Kidney (tissue), 14 donors: ENCODE measurements around the gene ARHGEF40. TPM values are rescaled to one million over a fixed set of nuclear protein-coding genes. Genes with fewer than 3 reads are reported as not detected.

Source experiments
- DNase-seq, 5 donors: peaks; one replicate each; pipeline ENCODE4 v3.0.0-alpha.2; 2013 to 2020
- FAIRE-seq: peaks from 2 replicates; lab custom pipeline; 2012; peaks lifted over from hg19 to GRCh38; lab: Jason Lieb, UNC
- H3K27ac ChIP-seq, 2 donors: one replicate each; pipeline ENCODE4 v1.7.0; 2013; ENCODE audit warnings: low read depth in 2 of 2, low read length in 2 of 2, inconsistent platforms in 1 of 2
- H3K27me3 ChIP-seq: one replicate; pipeline ENCODE4 v1.7.1; 2013; ENCODE audit warnings: low read length, inconsistent platforms; ENCODE audit not compliant: control insufficient read depth, insufficient read depth
- H3K36me3 ChIP-seq, 3 donors: one replicate each; pipeline versions ENCODE4 v1.7.0 to v1.7.1; 2013; ENCODE audit warnings: low read length in 3 of 3, control low read depth in 1 of 3, inconsistent platforms in 1 of 3; ENCODE audit not compliant: insufficient read depth in 3 of 3, control insufficient read depth in 2 of 3
- H3K4me1 ChIP-seq, 3 donors: one replicate each; pipeline versions ENCODE4 v1.7.0 to v1.7.1; 2013; ENCODE audit warnings: low read length in 3 of 3, inconsistent platforms in 1 of 3, low read depth in 1 of 3; ENCODE audit not compliant: control insufficient read depth in 2 of 3, insufficient read depth in 2 of 3
- H3K4me3 ChIP-seq, 3 donors: one replicate each; pipeline versions ENCODE4 v1.7.0 to v1.8.1; 2013; ENCODE audit warnings: low read length in 3 of 3, control low read depth in 1 of 3, inconsistent platforms in 1 of 3
- H3K9ac ChIP-seq, 3 donors: one replicate each; pipeline versions ENCODE4 v1.7.0 to v1.7.1; 2013; ENCODE audit warnings: low read length in 3 of 3, control low read depth in 1 of 3, inconsistent platforms in 1 of 3
- H3K9me3 ChIP-seq, 3 donors: one replicate each; pipeline versions ENCODE4 v1.7.0 to v1.7.1; 2013; ENCODE audit warnings: low read length in 3 of 3, control low read depth in 1 of 3, inconsistent platforms in 1 of 3; ENCODE audit not compliant: control insufficient read depth in 2 of 3, insufficient read depth in 1 of 3
- CTCF ChIP-seq: IDR thresholded peaks from 3 replicates; pipeline ENCODE4 v1.5.1; 2012; ENCODE audit warnings: mild to moderate bottlenecking, moderate library complexity, borderline replicate concordance; ENCODE audit not compliant: insufficient read depth; ENCODE audit errors: extremely low read depth
- intact Hi-C: fragments of 100-400 bp; cut with DNase I; formaldehyde crosslinking; loops from one replicate; pipeline ENCODE4 v1.11.1; 2022
- polyA plus RNA-seq: library from polyadenylated mRNA; stranded (reverse); fragments of 350-450 nt; fragmentation: Illumina TruSeq; extraction: RNeasy Lipid Tissue Mini Kit (QIAGEN cat#74804); gene quantifications from one replicate; pipeline ENCODE4 v1.2.3, GENCODE V29; 2014; ENCODE audit warnings: low read depth, low replicate concordance; ENCODE audit not compliant: insufficient read depth
- total RNA-seq: library from RNA; stranded (reverse); fragmentation: NEBNext Ultra II Directional; extraction: Animal tissue kit (Norgen Biotek cat#: 25700); gene quantifications from one replicate; pipeline ENCODE4 v1.2.1, GENCODE V29; 2021
- donor health status: control.
- donor health status: control.
- donor health status: control.
- donor health status: control.
- donor health status: control.
- donor health status: DM: yes; HTN: yes; CAD: no.
- donor health status: Normal renal cell carcinoma (clear cell type).

The ARHGEF40 gene
- total and polyA plus RNA-seq, 2 donors from 2014 or later = 15.9 to 25.6 TPM

DNA sequence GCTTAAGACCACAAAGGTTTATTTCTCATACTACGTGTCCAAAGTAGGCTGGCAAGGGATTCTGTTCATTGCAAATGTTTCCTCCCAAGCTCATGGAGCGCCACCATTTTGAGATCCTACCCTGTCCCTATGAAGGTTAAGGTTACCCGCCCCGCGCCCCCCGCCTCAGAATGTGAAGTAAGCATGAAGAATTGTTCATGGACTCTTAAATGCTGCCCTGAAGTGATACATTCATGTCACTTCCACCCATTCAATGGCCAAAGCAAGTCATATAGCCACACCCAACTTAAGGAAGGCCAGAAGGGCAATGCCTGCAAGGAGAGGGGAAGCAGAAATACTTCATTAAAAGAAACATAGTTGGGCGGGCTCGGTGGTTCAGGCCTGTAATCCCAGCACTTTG is 35.0 kb downstream of the ARHGEF40 start:
- Histone ChIP-seq H3K36me3 (no peaks in the 10 kb centered on the region), H3K9ac (peak overlapping the region in 2 of 3 donors; percentile 89 to 95), H3K4me1 (peaks cover 6 to 32% (median 27%) of the 10 kb centered on the region in 3 donors), H3K9me3 (no peaks in the 10 kb centered on the region), H3K27me3 (no peaks in the 10 kb centered on the region), H3K27ac (peak overlapping the region; percentile 98 to 99), H3K4me3 (peak overlapping the region in 1 of 3 donors; percentile 87)
- intact Hi-C loops = no loop called here
- DNase-seq (no peak), FAIRE-seq (no peak)
- TF ChIP-seq CTCF = no peak

GRCh38 chr14:21106176-21106497 is 36.0 kb downstream of the ARHGEF40 start:
- H3K9me3 ChIP-seq = no peaks in the 10 kb centered on the region
- DNase-seq (no peak), FAIRE-seq (no peak)
- peaks cover 6 to 32% (median 27%) of the 10 kb centered on the region in 3 donors for H3K4me1 ChIP-seq
- no peak overlapping the region for H3K4me3 ChIP-seq
- TF ChIP-seq CTCF = no peak
- H3K36me3 ChIP-seq = no peaks in the 10 kb centered on the region
- H3K27ac ChIP-seq = peak overlapping the region in 1 of 2 donors; percentile 18
- intact Hi-C loops = no loop called here
- H3K9ac ChIP-seq = peak overlapping the region in 1 of 3 donors; percentile 37
- no peaks in the 10 kb centered on the region for H3K27me3 ChIP-seq

GRCh38 chr14:21106498-21107282 is 36.6 kb downstream of the ARHGEF40 start:
- Histone ChIP-seq H3K27ac (peak overlapping the region; percentile 5 to 81), H3K36me3 (no peaks in the 10 kb centered on the region), H3K4me3 (peak overlapping the region; percentile 6 to 19 (median 9)), H3K27me3 (no peaks in the 10 kb centered on the region), H3K9ac (peak overlapping the region in 1 of 3 donors; percentile 37), H3K9me3 (no peaks in the 10 kb centered on the region), H3K4me1 (peaks cover 6 to 32% (median 27%) of the 10 kb centered on the region in 3 donors)
- DNase-seq = peak; percentile 86 to 92 (median 90)
- no peak for FAIRE-seq
- TF ChIP-seq CTCF = peak; percentile 77
- intact Hi-C loops = no loop called here
